ENCODE results near the gene ALDH1A3.

- TF ChIP-seq, protein P1, sequence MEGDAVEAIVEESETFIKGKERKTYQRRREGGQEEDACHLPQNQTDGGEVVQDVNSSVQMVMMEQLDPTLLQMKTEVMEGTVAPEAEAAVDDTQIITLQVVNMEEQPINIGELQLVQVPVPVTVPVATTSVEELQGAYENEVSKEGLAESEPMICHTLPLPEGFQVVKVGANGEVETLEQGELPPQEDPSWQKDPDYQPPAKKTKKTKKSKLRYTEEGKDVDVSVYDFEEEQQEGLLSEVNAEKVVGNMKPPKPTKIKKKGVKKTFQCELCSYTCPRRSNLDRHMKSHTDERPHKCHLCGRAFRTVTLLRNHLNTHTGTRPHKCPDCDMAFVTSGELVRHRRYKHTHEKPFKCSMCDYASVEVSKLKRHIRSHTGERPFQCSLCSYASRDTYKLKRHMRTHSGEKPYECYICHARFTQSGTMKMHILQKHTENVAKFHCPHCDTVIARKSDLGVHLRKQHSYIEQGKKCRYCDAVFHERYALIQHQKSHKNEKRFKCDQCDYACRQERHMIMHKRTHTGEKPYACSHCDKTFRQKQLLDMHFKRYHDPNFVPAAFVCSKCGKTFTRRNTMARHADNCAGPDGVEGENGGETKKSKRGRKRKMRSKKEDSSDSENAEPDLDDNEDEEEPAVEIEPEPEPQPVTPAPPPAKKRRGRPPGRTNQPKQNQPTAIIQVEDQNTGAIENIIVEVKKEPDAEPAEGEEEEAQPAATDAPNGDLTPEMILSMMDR (IDR thresholded peaks at IDR 0.05) = no peak
- no peak for TF ChIP-seq POLR2A (IDR thresholded peaks at IDR 0.05)
Observed at GRCh38 chr15:100893964-100894295, 14.3 kb downstream of the ALDH1A3 start.

Data from thyroid gland (tissue), 4 donors.